Measurements from ENCODE around the gene ZNF564. TPM values are rescaled to one million over a fixed set of nuclear protein-coding genes. Genes with fewer than 3 reads are reported as not detected.

Gene ZNF564
- total and polyA plus RNA-seq, 2 of the 8 experiments (the other 6 are each of a cell fraction or from before 2014, with no cell fraction given): 0.89 to 10.4 TPM

DNA sequence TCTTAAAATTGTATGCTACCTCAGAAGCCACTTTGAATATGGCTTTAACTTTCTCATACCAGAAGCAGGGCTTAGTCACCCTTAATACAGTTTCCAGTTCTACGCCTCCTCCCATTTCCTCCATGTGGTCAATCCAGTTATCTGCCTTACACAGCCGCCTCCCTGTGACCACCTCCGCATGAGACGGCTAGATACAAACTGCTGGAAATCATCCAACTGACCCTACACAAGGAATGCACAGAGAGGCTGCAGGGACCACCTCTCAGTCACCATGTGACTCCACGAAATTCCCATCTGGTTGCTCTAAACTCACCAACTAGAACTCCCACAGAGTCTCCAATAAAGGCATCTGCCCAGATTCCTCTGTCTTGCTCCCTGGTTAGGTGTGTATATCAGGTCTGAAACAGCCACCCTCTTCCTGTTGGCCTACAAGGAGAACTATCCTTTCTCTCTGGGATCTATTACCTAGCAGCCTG is 6.8 kb downstream of the ZNF564 start:
- H3K27ac ChIP-seq (ENCODE audit: low read depth, low read length): no peak overlapping the region
- H2BK20ac ChIP-seq (ENCODE audit: low read length): no peak overlapping the region
- peaks cover 0 to 6% of the 10 kb centered on the region in 2 experiments for H4K20me1 ChIP-seq (replicated peaks in 1 of 2; ENCODE audit: control insufficient read depth in 1 of 2, insufficient read depth in 2 of 2, low read length in 2 of 2)
- H3K56ac ChIP-seq (replicated peaks; ENCODE audit: insufficient read length, low read depth, low read length): no peak overlapping the region
- H2AK5ac ChIP-seq (ENCODE audit: low read depth, low read length): no peak overlapping the region
- H3K36me3 ChIP-seq (ENCODE audit: control insufficient read depth in 2 of 4, insufficient read depth in 4 of 4, low read length in 3 of 4): peaks cover 0 to 8% (median 3%) of the 10 kb centered on the region in 4 experiments; a peak in 2 of 8 replicates
- peaks cover 0 to 5% of the 10 kb centered on the region in 2 experiments; a peak in 2 of 4 replicates for H3K9me3 ChIP-seq (ENCODE audit: insufficient read depth in 2 of 2, low read depth in 1 of 2, low read length in 1 of 2)
- H3K4me1 ChIP-seq (replicated peaks in 1 of 4; ENCODE audit: control insufficient read depth in 3 of 4, insufficient read depth in 4 of 4, low read length in 3 of 4): no peaks in the 10 kb centered on the region; a peak in 1 of 7 replicates
- no peak overlapping the region for H2BK5ac ChIP-seq (ENCODE audit: low read depth, low read length)
- no peak overlapping the region for H3K4me3 ChIP-seq (ENCODE audit: extremely low read depth in 1 of 4, insufficient read depth in 2 of 4, low read depth in 3 of 4, low read length in 4 of 4)
- no peak overlapping the region for H4K8ac ChIP-seq (ENCODE audit: extremely low read depth, insufficient read depth, low read length)
- H2BK12ac ChIP-seq (ENCODE audit: low read depth, low read length): no peak overlapping the region
- no peak overlapping the region for H4K91ac ChIP-seq (replicated peaks; ENCODE audit: insufficient read length, low read length)
- H3K4me2 ChIP-seq (ENCODE audit: insufficient read depth in 1 of 2, low read depth in 2 of 2, low read length in 2 of 2): no peak overlapping the region
- no peak overlapping the region for H3K18ac ChIP-seq (ENCODE audit: extremely low read depth, low read length)
- H2AFZ ChIP-seq (ENCODE audit: low read length): no peak overlapping the region
- no peak overlapping the region for H3K4ac ChIP-seq (replicated peaks; ENCODE audit: insufficient read length, low read depth, low read length)
- peaks cover 8% of the 10 kb centered on the region for H3K79me1 ChIP-seq (ENCODE audit: low read depth, low read length)
- peaks cover 0 to 50% of the 10 kb centered on the region in 2 experiments; a peak in 3 of 4 replicates for H3K79me2 ChIP-seq (ENCODE audit: control insufficient read depth in 1 of 2, insufficient read depth in 2 of 2, low read length in 2 of 2)
- ChIA-PET CTCF (ENCODE audit: partially characterized antibody) (interaction anchor here (0.6 to 1.6 kb wide), 3 partner anchors 10 to 393 kb away, joined by 3 to 5 read pairs (median 4); no protein-coding TSS in a partner anchor), POLR2A (ENCODE audit: partially characterized antibody) (no interaction called here)
- H3K14ac ChIP-seq (ENCODE audit: insufficient read length): no peak overlapping the region
- no peaks in the 10 kb centered on the region for H3K27me3 ChIP-seq (replicated peaks in 1 of 4; ENCODE audit: control insufficient read depth in 3 of 4, extremely low read depth in 1 of 4, insufficient read depth in 3 of 4, low read length in 3 of 4)
- H2BK15ac ChIP-seq (ENCODE audit: low read length): no peak overlapping the region
- FAIRE-seq (no peak), DNase-seq (ENCODE audit: low read depth in 1 of 2, low spot score in 2 of 2) (no peak)
- H3K9ac ChIP-seq (replicated peaks in 1 of 4; ENCODE audit: extremely low read depth in 1 of 4, low read depth in 3 of 4, low read length in 3 of 4): no peak overlapping the region
- H2BK120ac ChIP-seq (replicated peaks; ENCODE audit: low read depth, low read length): no peak overlapping the region
- no peak overlapping the region for H4K5ac ChIP-seq (ENCODE audit: insufficient read length, low read depth, low read length)
- H3K23ac ChIP-seq (ENCODE audit: insufficient read length): no peak overlapping the region
- H3K23me2 ChIP-seq (ENCODE audit: low read depth, low read length): no peaks in the 10 kb centered on the region
- 90% methylated on average over 5 of the region's 5 CpGs; no CpG with 5 or more reads in 1 of the 2 experiments for WGBS, 2 experiments (ENCODE audit: extremely low coverage in 1 of 2, insufficient coverage in 1 of 2, insufficient read length in 1 of 2, insufficient replicate concordance in 2 of 2, low coverage in 1 of 2, low lambda C conversion rate in 2 of 2, missing lambda C conversion rate in 1 of 2)
- TF ChIP-seq HDAC6 (IDR thresholded peaks at IDR 0.05; ENCODE audit: low read depth, low read length): no peak
- no peak for TF ChIP-seq SIRT6 (IDR thresholded peaks at IDR 0.05; ENCODE audit: low read length)
- no peak for TF ChIP-seq GABPA (IDR thresholded peaks at IDR 0.05; ENCODE audit: borderline replicate concordance, insufficient read depth, low read length)
- TF ChIP-seq EGR1 (IDR thresholded peaks at IDR 0.05; ENCODE audit: borderline replicate concordance, low read depth, low read length): no peak
- no peak for TF ChIP-seq SUZ12 (IDR thresholded peaks at IDR 0.05; ENCODE audit: low read length)
- TF ChIP-seq BCL11A (IDR thresholded peaks at IDR 0.05; ENCODE audit: low read depth in 2 of 2, low read length in 2 of 2): no peak
- TF ChIP-seq, protein P1, sequence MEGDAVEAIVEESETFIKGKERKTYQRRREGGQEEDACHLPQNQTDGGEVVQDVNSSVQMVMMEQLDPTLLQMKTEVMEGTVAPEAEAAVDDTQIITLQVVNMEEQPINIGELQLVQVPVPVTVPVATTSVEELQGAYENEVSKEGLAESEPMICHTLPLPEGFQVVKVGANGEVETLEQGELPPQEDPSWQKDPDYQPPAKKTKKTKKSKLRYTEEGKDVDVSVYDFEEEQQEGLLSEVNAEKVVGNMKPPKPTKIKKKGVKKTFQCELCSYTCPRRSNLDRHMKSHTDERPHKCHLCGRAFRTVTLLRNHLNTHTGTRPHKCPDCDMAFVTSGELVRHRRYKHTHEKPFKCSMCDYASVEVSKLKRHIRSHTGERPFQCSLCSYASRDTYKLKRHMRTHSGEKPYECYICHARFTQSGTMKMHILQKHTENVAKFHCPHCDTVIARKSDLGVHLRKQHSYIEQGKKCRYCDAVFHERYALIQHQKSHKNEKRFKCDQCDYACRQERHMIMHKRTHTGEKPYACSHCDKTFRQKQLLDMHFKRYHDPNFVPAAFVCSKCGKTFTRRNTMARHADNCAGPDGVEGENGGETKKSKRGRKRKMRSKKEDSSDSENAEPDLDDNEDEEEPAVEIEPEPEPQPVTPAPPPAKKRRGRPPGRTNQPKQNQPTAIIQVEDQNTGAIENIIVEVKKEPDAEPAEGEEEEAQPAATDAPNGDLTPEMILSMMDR (IDR thresholded peaks at IDR 0.05; ENCODE audit: control extremely low read depth in 1 of 3, insufficient read depth in 1 of 3, low read depth in 1 of 3, low read length in 3 of 3): no peak
- TF ChIP-seq PHF8 (conservative IDR thresholded peaks at IDR 0.05; ENCODE audit: low read depth, low read length): no peak
- no peak for TF ChIP-seq ASH2L (IDR thresholded peaks at IDR 0.05; ENCODE audit: low read length)
- TF ChIP-seq EP300 (IDR thresholded peaks at IDR 0.05; ENCODE audit: borderline replicate concordance in 1 of 2, low read depth in 2 of 2, low read length in 2 of 2): no peak
- no peak for TF ChIP-seq TAF7 (optimal IDR thresholded peaks at IDR 0.05; ENCODE audit: borderline replicate concordance, low read depth, low read length)
